DMS53 (cell line): ENCODE measurements around the gene ZNF784.
A peak's percentile ranks its signal among the peaks of the same experiment; 100 is the strongest.

Experiments
- DNase-seq: peaks from one replicate; lab custom pipeline; 2025; lab: John Stamatoyannopoulos, UW

ZNF784 gene

GRCh38 chr19:55620410-55621204 is 3.8 kb downstream of the ZNF784 start:
- DNase-seq, result no peak

- no peak for DNase-seq
These were observed 5.1 kb downstream of the ZNF784 start for GRCh38 chr19:55619286-55619685.

GRCh38 chr19:55618426-55618825 is 5.9 kb downstream of the ZNF784 start:
- no peak for DNase-seq

- no peak for DNase-seq
These were observed 6.9 kb downstream of the ZNF784 start for GRCh38 chr19:55617426-55617825.

- no peak for DNase-seq
These were observed 7.9 kb downstream of the ZNF784 start for GRCh38 chr19:55616395-55616875.

GRCh38 chr19:55615543-55616394 is 8.6 kb downstream of the ZNF784 start:
- no peak for DNase-seq

- DNase-seq, result no peak
These were observed 9.4 kb downstream of the ZNF784 start for GRCh38 chr19:55614711-55615542.

- no peak for DNase-seq
These were observed 10.2 kb downstream of the ZNF784 start for GRCh38 chr19:55613930-55614710.

GRCh38 chr19:55613396-55613795 is 11.0 kb downstream of the ZNF784 start:
- DNase-seq, result no peak

- DNase-seq, result no peak
These were observed 12.3 kb downstream of the ZNF784 start for GRCh38 chr19:55611983-55612645.

- no peak for DNase-seq
These were observed 12.9 kb downstream of the ZNF784 start for GRCh38 chr19:55611300-55611982.

GRCh38 chr19:55609326-55609725 is 15.0 kb downstream of the ZNF784 start:
- DNase-seq, result no peak

- DNase-seq, result no peak
These were observed 17.5 kb downstream of the ZNF784 start for GRCh38 chr19:55606817-55607216.

GRCh38 chr19:55606471-55606787 is 17.9 kb downstream of the ZNF784 start:
- DNase-seq, result no peak

- peak; percentile 92 for DNase-seq
These were observed 18.5 kb downstream of the ZNF784 start, which contains the start of gene ZNF865 for GRCh38 chr19:55605637-55606470. Gene ZNF865, plus strand, starts transcription at chr19:55605647. Its CDS starts 7,972 bp downstream, at chr19:55613619.

GRCh38 chr19:55605207-55605636 is 19.1 kb downstream of the ZNF784 start:
- DNase-seq, result peak; percentile 98

GRCh38 chr19:55603581-55604292 is 20.6 kb downstream of the ZNF784 start:
- no peak for DNase-seq

GRCh38 chr19:55603115-55603514 is 21.3 kb downstream of the ZNF784 start:
- no peak for DNase-seq
